ENCODE measurements around the gene ZNF500.

GRCh38 chr16:4737545-4737944 is 29.4 kb downstream of the ZNF500 start:
- TF ChIP-seq CTCF (IDR thresholded peaks at IDR 0.05) = no peak
- no peak for TF ChIP-seq POLR2A (IDR thresholded peaks at IDR 0.05)

Measured in sigmoid colon (tissue), 3 donors.